Mesendoderm (in vitro differentiated cells): ENCODE results near the gene MINK1.

Source experiments
- DNase-seq: peaks from one replicate; pipeline ENCODE4 v3.0.0; 2013
- H2AK5ac ChIP-seq: 2 replicates; pipeline ENCODE4 v1.6.1; 2013; ENCODE audit warnings: low read length, inconsistent platforms
- H2BK120ac ChIP-seq: 2 replicates; pipeline ENCODE4 v1.6.1; 2013; ENCODE audit warnings: low read depth, mild to moderate bottlenecking, low read length, moderate library complexity, mixed read lengths
- H2BK15ac ChIP-seq: replicated peaks from 2 replicates; pipeline ENCODE4 v1.6.1; 2013; ENCODE audit warnings: low read depth, mild to moderate bottlenecking, moderate library complexity
- H2BK5ac ChIP-seq: 2 replicates; pipeline ENCODE4 v1.6.1; 2013; ENCODE audit warnings: low read length, inconsistent platforms
- H3K18ac ChIP-seq: 2 replicates; pipeline ENCODE4 v1.6.1; 2013; ENCODE audit warnings: mild to moderate bottlenecking, low read length, mixed read lengths
- H3K23ac ChIP-seq: one replicate; pipeline ENCODE4 v1.6.1; 2013; ENCODE audit warnings: low read length
- H3K27ac ChIP-seq: 2 replicates; pipeline ENCODE4 v1.5.1; 2013; ENCODE audit warnings: low read depth, mild to moderate bottlenecking, inconsistent platforms, low read length, moderate library complexity
- H3K27me3 ChIP-seq: 2 replicates; pipeline ENCODE4 v1.6.1; 2013; ENCODE audit warnings: low read length, control low read depth, mild to moderate bottlenecking, inconsistent platforms; ENCODE audit not compliant: insufficient read depth, poor library complexity
- H3K36me3 ChIP-seq: 2 replicates; pipeline ENCODE4 v1.6.1; 2013; ENCODE audit warnings: low read length, inconsistent platforms; ENCODE audit not compliant: control insufficient read depth, insufficient read depth
- H3K4ac ChIP-seq: one replicate; pipeline ENCODE4 v1.6.1; 2013; ENCODE audit warnings: low read depth, mild to moderate bottlenecking, low read length, moderate library complexity
- H3K4me1 ChIP-seq: 2 replicates; pipeline ENCODE4 v1.6.1; 2013; ENCODE audit warnings: low read depth, low read length, inconsistent platforms; ENCODE audit not compliant: control insufficient read depth
- H3K4me2 ChIP-seq: 2 replicates; pipeline ENCODE4 v1.6.1; 2013; ENCODE audit warnings: low read length
- H3K4me3 ChIP-seq: 2 replicates; pipeline ENCODE4 v1.5.1; 2013; ENCODE audit warnings: mild to moderate bottlenecking, low read length
- H3K56ac ChIP-seq: one replicate; pipeline ENCODE4 v1.6.1; 2013; ENCODE audit warnings: low read length
- H3K79me1 ChIP-seq: 2 replicates; pipeline ENCODE4 v1.6.1; 2013; ENCODE audit warnings: low read length, inconsistent platforms
- H3K79me2 ChIP-seq: 2 replicates; pipeline ENCODE4 v1.6.1; 2013; ENCODE audit warnings: mild to moderate bottlenecking, low read length; ENCODE audit not compliant: control insufficient read depth, insufficient read depth
- H3K9ac ChIP-seq: 2 replicates; pipeline ENCODE4 v1.6.1; 2013; ENCODE audit warnings: low read length, inconsistent platforms
- H4K5ac ChIP-seq: one replicate; pipeline ENCODE4 v1.6.1; 2013; ENCODE audit warnings: low read length
- H4K8ac ChIP-seq: one replicate; pipeline ENCODE4 v1.6.1; 2013; ENCODE audit warnings: low read depth, mild to moderate bottlenecking, control low read depth, low read length, moderate library complexity
- WGBS: extraction: QIAGEN DNeasy Blood & Tissue Kit; methylation state at CpG from one replicate; pipeline ENCODE4 v1.1.7; 2013; ENCODE audit warnings: low lambda C conversion rate, missing lambda C conversion rate; ENCODE audit not compliant: insufficient coverage; ENCODE audit errors: extremely low coverage; 5-methylcytosine and 5-hydroxymethylcytosine counted together

The MINK1 gene

GRCh38 chr17:4939796-4940554, 106.8 kb downstream of the MINK1 start, which contains the start of the genes RNF167 and SLC25A11:
Gene RNF167, plus strand, starts transcription at chr17:4940268. Its CDS starts 642 bp downstream, at chr17:4940910.
Gene SLC25A11, minus strand, starts transcription at chr17:4940046. Its CDS starts 136 bp downstream, at chr17:4939910.
- H3K36me3 ChIP-seq, result peaks cover 5% of the 10 kb centered on the region
- DNase-seq, result peak; percentile 100
- no CpG with 5 or more reads among the region's 72 CpGs for WGBS

GRCh38 chr17:4940555-4941318, 107.6 kb downstream of the MINK1 start:
- Histone ChIP-seq H3K27me3 (no peaks in the 10 kb centered on the region), H3K4ac (no peak overlapping the region), H3K36me3 (peaks cover 7% of the 10 kb centered on the region), H3K79me1 (peaks cover 22% of the 10 kb centered on the region), H3K4me3 (peak overlapping the region; percentile 95), H3K18ac (no peak overlapping the region), H3K9ac (peak overlapping the region; percentile 87), H4K5ac (no peak overlapping the region), H3K4me1 (peaks cover 3% of the 10 kb centered on the region), H3K23ac (no peak overlapping the region), H4K8ac (no peak overlapping the region), H2BK15ac (no peak overlapping the region), H2AK5ac (no peak overlapping the region), H3K56ac (peak overlapping the region; percentile 97), H3K4me2 (peak overlapping the region; percentile 87), H2BK120ac (no peak overlapping the region), H3K79me2 (peaks cover 48% of the 10 kb centered on the region), H3K27ac (peak overlapping the region; percentile 97), H2BK5ac (no peak overlapping the region)
- WGBS, result no CpG with 5 or more reads among the region's 29 CpGs
- DNase-seq, result no peak

More at GRCh38 chr17:4939796-4940554, 106.8 kb downstream of the MINK1 start, which contains the start of the genes RNF167 and SLC25A11:
- no peak within 1 kb of the TSS for H4K8ac ChIP-seq
- H3K4ac ChIP-seq, result no peak within 1 kb of the TSS
- peaks cover 20% of the 10 kb centered on the region for H3K79me1 ChIP-seq
- peak within 1 kb of the TSS; percentile 33 for H2BK5ac ChIP-seq
- H3K56ac ChIP-seq, result peak within 1 kb of the TSS; percentile 97
- peak within 1 kb of the TSS; percentile 87 for H3K4me2 ChIP-seq
- peak within 1 kb of the TSS; percentile 87 for H3K9ac ChIP-seq
- H3K4me3 ChIP-seq, result peak within 1 kb of the TSS; percentile 95
- no peak within 1 kb of the TSS for H2AK5ac ChIP-seq
- H3K27me3 ChIP-seq, result no peaks in the 10 kb centered on the region
- H3K27ac ChIP-seq, result peak within 1 kb of the TSS; percentile 97
- H2BK15ac ChIP-seq, result no peak within 1 kb of the TSS
- H3K23ac ChIP-seq, result peak within 1 kb of the TSS; percentile 2
- H3K4me1 ChIP-seq, result peaks cover 3% of the 10 kb centered on the region
- H2BK120ac ChIP-seq, result no peak within 1 kb of the TSS
- H4K5ac ChIP-seq, result peak within 1 kb of the TSS; percentile 78
- H3K79me2 ChIP-seq, result peaks cover 40% of the 10 kb centered on the region
- peak within 1 kb of the TSS; percentile 64 for H3K18ac ChIP-seq

- Histone ChIP-seq H3K4me3 (peak overlapping the region; percentile 95), H3K56ac (peak overlapping the region; percentile 97), H3K27ac (no peak overlapping the region), H3K4me1 (peaks cover 6% of the 10 kb centered on the region), H2AK5ac (no peak overlapping the region), H3K9ac (peak overlapping the region; percentile 87), H3K23ac (no peak overlapping the region), H3K27me3 (no peaks in the 10 kb centered on the region), H2BK15ac (no peak overlapping the region), H3K4ac (no peak overlapping the region), H3K36me3 (peaks cover 10% of the 10 kb centered on the region), H2BK5ac (no peak overlapping the region), H2BK120ac (no peak overlapping the region), H3K4me2 (peak overlapping the region; percentile 87), H4K5ac (no peak overlapping the region), H3K18ac (no peak overlapping the region), H3K79me2 (peaks cover 53% of the 10 kb centered on the region), H3K79me1 (peaks cover 23% of the 10 kb centered on the region), H4K8ac (no peak overlapping the region)
- no peak for DNase-seq
- no CpG with 5 or more reads among the region's 4 CpGs for WGBS
Measured at GRCh38 chr17:4941319-4941610, 108.1 kb downstream of the MINK1 start.

GRCh38 chr17:4942760-4943508, 109.8 kb downstream of the MINK1 start:
- no peak overlapping the region for H3K23ac ChIP-seq
- no peak overlapping the region for H2AK5ac ChIP-seq
- no peak overlapping the region for H2BK5ac ChIP-seq
- H3K4me3 ChIP-seq, result no peak overlapping the region
- no peak overlapping the region for H3K4me2 ChIP-seq
- H3K36me3 ChIP-seq, result peaks cover 17% of the 10 kb centered on the region
- no peak overlapping the region for H2BK15ac ChIP-seq
- DNase-seq, result no peak
- H3K9ac ChIP-seq, result no peak overlapping the region
- no peak overlapping the region for H3K56ac ChIP-seq
- no peaks in the 10 kb centered on the region for H3K27me3 ChIP-seq
- H3K79me1 ChIP-seq, result peaks cover 24% of the 10 kb centered on the region
- H4K5ac ChIP-seq, result no peak overlapping the region
- no peak overlapping the region for H3K27ac ChIP-seq
- H2BK120ac ChIP-seq, result no peak overlapping the region
- H3K4ac ChIP-seq, result no peak overlapping the region
- WGBS, result no CpG with 5 or more reads among the region's 13 CpGs
- peaks cover 69% of the 10 kb centered on the region for H3K79me2 ChIP-seq
- peaks cover 8% of the 10 kb centered on the region for H3K4me1 ChIP-seq
- H4K8ac ChIP-seq, result no peak overlapping the region
- H3K18ac ChIP-seq, result no peak overlapping the region

- Histone ChIP-seq H3K23ac (no peak overlapping the region), H4K5ac (no peak overlapping the region), H3K56ac (peak overlapping the region; percentile 47), H2BK15ac (no peak overlapping the region), H3K4me1 (peaks cover 4% of the 10 kb centered on the region), H3K4ac (no peak overlapping the region), H3K79me2 (peaks cover 63% of the 10 kb centered on the region), H3K4me3 (no peak overlapping the region), H2BK120ac (no peak overlapping the region), H3K27me3 (no peaks in the 10 kb centered on the region), H3K79me1 (peaks cover 16% of the 10 kb centered on the region), H3K4me2 (no peak overlapping the region), H4K8ac (no peak overlapping the region), H2AK5ac (no peak overlapping the region), H2BK5ac (no peak overlapping the region), H3K27ac (no peak overlapping the region), H3K36me3 (peaks cover 17% of the 10 kb centered on the region), H3K18ac (no peak overlapping the region), H3K9ac (peak overlapping the region; percentile 12)
- WGBS, result no CpG with 5 or more reads among the region's 3 CpGs
- peak; percentile 27 for DNase-seq
Measured at GRCh38 chr17:4944163-4944553, 111.0 kb downstream of the MINK1 start.
